ENCODE data around the gene MACROD2.

DNA sequence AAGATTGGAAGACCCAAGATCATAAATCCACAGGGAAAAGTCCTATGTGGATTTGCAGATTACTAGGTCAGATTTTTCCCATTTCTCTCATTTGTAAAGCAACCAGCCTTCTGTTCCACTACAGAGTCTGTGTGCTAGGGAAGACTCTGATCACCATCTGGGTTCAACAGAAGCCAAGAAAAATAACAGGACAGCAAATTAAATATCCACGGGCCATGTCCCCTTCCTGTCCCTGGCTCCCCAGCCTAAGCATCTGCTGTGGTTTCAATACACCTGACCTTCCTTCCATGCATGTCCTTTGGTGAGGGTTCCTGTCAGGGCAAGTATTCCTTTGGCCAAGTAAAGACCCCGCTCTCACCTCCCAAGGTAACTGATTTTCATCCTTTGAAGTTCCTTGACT lies 2019.1 kb downstream of the MACROD2 start:
- TF ChIP-seq POLR2A (IDR thresholded peaks at IDR 0.05): no peak
- TF ChIP-seq, protein P1, sequence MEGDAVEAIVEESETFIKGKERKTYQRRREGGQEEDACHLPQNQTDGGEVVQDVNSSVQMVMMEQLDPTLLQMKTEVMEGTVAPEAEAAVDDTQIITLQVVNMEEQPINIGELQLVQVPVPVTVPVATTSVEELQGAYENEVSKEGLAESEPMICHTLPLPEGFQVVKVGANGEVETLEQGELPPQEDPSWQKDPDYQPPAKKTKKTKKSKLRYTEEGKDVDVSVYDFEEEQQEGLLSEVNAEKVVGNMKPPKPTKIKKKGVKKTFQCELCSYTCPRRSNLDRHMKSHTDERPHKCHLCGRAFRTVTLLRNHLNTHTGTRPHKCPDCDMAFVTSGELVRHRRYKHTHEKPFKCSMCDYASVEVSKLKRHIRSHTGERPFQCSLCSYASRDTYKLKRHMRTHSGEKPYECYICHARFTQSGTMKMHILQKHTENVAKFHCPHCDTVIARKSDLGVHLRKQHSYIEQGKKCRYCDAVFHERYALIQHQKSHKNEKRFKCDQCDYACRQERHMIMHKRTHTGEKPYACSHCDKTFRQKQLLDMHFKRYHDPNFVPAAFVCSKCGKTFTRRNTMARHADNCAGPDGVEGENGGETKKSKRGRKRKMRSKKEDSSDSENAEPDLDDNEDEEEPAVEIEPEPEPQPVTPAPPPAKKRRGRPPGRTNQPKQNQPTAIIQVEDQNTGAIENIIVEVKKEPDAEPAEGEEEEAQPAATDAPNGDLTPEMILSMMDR (IDR thresholded peaks at IDR 0.05): no peak
- no peak for TF ChIP-seq EP300 (IDR thresholded peaks at IDR 0.05)

Data from tibial nerve (tissue), 4 donors.